ENCODE data around the gene TMEM88. TPM values are rescaled to one million over a fixed set of nuclear protein-coding genes. Genes with fewer than 3 reads are reported as not detected.

TMEM88 gene
- total and polyA plus RNA-seq, 2 of the 13 experiments (the other 11 are each of a cell fraction or from before 2014, with no cell fraction given) = 0.31 to 0.66 TPM

- TF ChIP-seq, protein P1, sequence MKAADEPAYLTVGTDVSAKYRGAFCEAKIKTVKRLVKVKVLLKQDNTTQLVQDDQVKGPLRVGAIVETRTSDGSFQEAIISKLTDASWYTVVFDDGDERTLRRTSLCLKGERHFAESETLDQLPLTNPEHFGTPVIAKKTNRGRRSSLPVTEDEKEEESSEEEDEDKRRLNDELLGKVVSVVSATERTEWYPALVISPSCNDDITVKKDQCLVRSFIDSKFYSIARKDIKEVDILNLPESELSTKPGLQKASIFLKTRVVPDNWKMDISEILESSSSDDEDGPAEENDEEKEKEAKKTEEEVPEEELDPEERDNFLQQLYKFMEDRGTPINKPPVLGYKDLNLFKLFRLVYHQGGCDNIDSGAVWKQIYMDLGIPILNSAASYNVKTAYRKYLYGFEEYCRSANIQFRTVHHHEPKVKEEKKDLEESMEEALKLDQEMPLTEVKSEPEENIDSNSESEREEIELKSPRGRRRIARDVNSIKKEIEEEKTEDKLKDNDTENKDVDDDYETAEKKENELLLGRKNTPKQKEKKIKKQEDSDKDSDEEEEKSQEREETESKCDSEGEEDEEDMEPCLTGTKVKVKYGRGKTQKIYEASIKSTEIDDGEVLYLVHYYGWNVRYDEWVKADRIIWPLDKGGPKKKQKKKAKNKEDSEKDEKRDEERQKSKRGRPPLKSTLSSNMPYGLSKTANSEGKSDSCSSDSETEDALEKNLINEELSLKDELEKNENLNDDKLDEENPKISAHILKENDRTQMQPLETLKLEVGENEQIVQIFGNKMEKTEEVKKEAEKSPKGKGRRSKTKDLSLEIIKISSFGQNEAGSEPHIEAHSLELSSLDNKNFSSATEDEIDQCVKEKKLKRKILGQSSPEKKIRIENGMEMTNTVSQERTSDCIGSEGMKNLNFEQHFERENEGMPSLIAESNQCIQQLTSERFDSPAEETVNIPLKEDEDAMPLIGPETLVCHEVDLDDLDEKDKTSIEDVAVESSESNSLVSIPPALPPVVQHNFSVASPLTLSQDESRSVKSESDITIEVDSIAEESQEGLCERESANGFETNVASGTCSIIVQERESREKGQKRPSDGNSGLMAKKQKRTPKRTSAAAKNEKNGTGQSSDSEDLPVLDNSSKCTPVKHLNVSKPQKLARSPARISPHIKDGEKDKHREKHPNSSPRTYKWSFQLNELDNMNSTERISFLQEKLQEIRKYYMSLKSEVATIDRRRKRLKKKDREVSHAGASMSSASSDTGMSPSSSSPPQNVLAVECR (CRISPR knock-in tag; IDR thresholded peaks at IDR 0.05; ENCODE audit: borderline replicate concordance) = peak; percentile 25; the same call in 1 of the 2 replicates
- TF ChIP-seq ZNF430 (CRISPR knock-in tag; IDR thresholded peaks at IDR 0.05) = no peak
- TF ChIP-seq SOX6 (IDR thresholded peaks at IDR 0.05) = no peak
- peak; percentile 92 for TF ChIP-seq SOX6 (CRISPR knock-in tag; IDR thresholded peaks at IDR 0.05)
- TF ChIP-seq SOX13 (IDR thresholded peaks at IDR 0.05) = peak; percentile 73
- peak in 1 of 2 experiments; percentile 93; a peak in 2 of 4 replicates for TF ChIP-seq SOX13 (CRISPR knock-in tag; conservative IDR thresholded peaks at IDR 0.05 in 1 of 2, IDR thresholded peaks at IDR 0.05 in 1 of 2)
- TF ChIP-seq PAX8 (CRISPR knock-in tag; IDR thresholded peaks at IDR 0.05; ENCODE audit: borderline replicate concordance) = no peak
- peak; percentile 65 for TF ChIP-seq GATAD2A (CRISPR knock-in tag; IDR thresholded peaks at IDR 0.05)
- TF ChIP-seq, protein P2, sequence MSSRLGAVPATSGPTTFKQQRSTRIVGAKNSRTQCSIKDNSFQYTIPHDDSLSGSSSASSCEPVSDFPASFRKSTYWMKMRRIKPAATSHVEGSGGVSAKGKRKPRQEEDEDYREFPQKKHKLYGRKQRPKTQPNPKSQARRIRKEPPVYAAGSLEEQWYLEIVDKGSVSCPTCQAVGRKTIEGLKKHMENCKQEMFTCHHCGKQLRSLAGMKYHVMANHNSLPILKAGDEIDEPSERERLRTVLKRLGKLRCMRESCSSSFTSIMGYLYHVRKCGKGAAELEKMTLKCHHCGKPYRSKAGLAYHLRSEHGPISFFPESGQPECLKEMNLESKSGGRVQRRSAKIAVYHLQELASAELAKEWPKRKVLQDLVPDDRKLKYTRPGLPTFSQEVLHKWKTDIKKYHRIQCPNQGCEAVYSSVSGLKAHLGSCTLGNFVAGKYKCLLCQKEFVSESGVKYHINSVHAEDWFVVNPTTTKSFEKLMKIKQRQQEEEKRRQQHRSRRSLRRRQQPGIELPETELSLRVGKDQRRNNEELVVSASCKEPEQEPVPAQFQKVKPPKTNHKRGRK (CRISPR knock-in tag; IDR thresholded peaks at IDR 0.05) = no peak
- no peak for TF ChIP-seq HOXA3 (CRISPR knock-in tag; IDR thresholded peaks at IDR 0.05)
- TF ChIP-seq ZFP91 (CRISPR knock-in tag; IDR thresholded peaks at IDR 0.05; ENCODE audit: borderline replicate concordance) = no peak
- TF ChIP-seq ELF3 (CRISPR knock-in tag; IDR thresholded peaks at IDR 0.05) = 0 out of 2 replicates have a peak, but pooled peaks have one; percentile 44
- no peak; the same call in 1 of the 2 replicates for TF ChIP-seq RXRA (CRISPR knock-in tag; IDR thresholded peaks at IDR 0.05)
- peak; percentile 64 for TF ChIP-seq BCL6 (CRISPR knock-in tag; IDR thresholded peaks at IDR 0.05)
- TF ChIP-seq, protein P3, sequence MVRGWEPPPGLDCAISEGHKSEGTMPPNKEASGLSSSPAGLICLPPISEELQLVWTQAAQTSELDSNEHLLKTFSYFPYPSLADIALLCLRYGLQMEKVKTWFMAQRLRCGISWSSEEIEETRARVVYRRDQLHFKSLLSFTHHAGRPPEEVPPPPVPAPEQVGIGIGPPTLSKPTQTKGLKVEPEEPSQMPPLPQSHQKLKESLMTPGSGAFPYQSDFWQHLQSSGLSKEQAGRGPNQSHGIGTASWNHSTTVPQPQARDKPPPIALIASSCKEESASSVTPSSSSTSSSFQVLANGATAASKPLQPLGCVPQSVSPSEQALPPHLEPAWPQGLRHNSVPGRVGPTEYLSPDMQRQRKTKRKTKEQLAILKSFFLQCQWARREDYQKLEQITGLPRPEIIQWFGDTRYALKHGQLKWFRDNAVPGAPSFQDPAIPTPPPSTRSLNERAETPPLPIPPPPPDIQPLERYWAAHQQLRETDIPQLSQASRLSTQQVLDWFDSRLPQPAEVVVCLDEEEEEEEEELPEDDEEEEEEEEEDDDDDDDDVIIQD (CRISPR knock-in tag; IDR thresholded peaks at IDR 0.05; ENCODE audit: low read depth) = 0 out of 2 replicates have a peak, but pooled peaks have one; percentile 10
- 0 out of 2 replicates have a peak, but pooled peaks have one; percentile 37 for TF ChIP-seq RCOR2 (CRISPR knock-in tag; IDR thresholded peaks at IDR 0.05)
- peak; percentile 61; the same call in 1 of the 2 replicates for TF ChIP-seq ZNF605 (CRISPR knock-in tag; IDR thresholded peaks at IDR 0.05)
- no peak for TF ChIP-seq AHR (CRISPR knock-in tag; IDR thresholded peaks at IDR 0.05)
- peak; percentile 72 for TF ChIP-seq PHF21A (CRISPR knock-in tag; IDR thresholded peaks at IDR 0.05)
- no peak for TF ChIP-seq ZBTB25 (CRISPR knock-in tag; IDR thresholded peaks at IDR 0.05)
Measured at GRCh38 chr17:7862692-7863437, 8.0 kb downstream of the TMEM88 start (continued).

All from HepG2 (cell line).